GM12878 (cell line): ENCODE measurements around the gene PDE6A. TPM values are rescaled to one million over a fixed set of nuclear protein-coding genes. Genes with fewer than 3 reads are reported as not detected.

ENCODE experiments used
- CEBPB ChIP-seq, 2 experiments: fragments of 150-350 bp in 1 of 2; IDR thresholded peaks; 2 replicates each; pipeline ENCODE4 v1.6.1; 2012 to 2014; ENCODE audit warnings: low read depth in 2 of 2, low read length in 2 of 2, borderline replicate concordance in 1 of 2, inconsistent platforms in 1 of 2
- EZH2 ChIP-seq: IDR thresholded peaks from 2 replicates; pipeline ENCODE4 v1.6.1; 2012; ENCODE audit warnings: low read depth, mild to moderate bottlenecking, control low read depth, inconsistent platforms, low read length, borderline replicate concordance; ENCODE audit not compliant: control insufficient read depth
- IKZF2 ChIP-seq, 2 experiments: fragments of 450-650 bp; IDR thresholded peaks; 2 replicates each; pipeline ENCODE4 v1.6.1; 2017; ENCODE audit warnings: mild to moderate bottlenecking in 2 of 2, moderate library complexity in 2 of 2
- MTA3 ChIP-seq: IDR thresholded peaks from 2 replicates; pipeline ENCODE4 v1.6.1; 2012; ENCODE audit warnings: low read length, inconsistent platforms, borderline replicate concordance
- NRF1 ChIP-seq: conservative IDR thresholded peaks from 2 replicates; pipeline ENCODE4 v1.6.1; 2011; ENCODE audit warnings: mild to moderate bottlenecking, low read depth, low read length, improper control_type of control experiment
- POLR2A ChIP-seq: IDR thresholded peaks from 2 replicates; pipeline ENCODE4 v1.6.1; 2011; ENCODE audit warnings: low read depth, mild to moderate bottlenecking, low read length
- TAF1 ChIP-seq: IDR thresholded peaks from 2 replicates; pipeline ENCODE4 v1.6.1; 2011; ENCODE audit warnings: mild to moderate bottlenecking, low read depth, low read length, borderline replicate concordance
- ZBTB40 ChIP-seq: fragments of 450-650 bp; IDR thresholded peaks from 2 replicates; pipeline ENCODE4 v1.6.1; 2016; ENCODE audit warnings: mild to moderate bottlenecking, moderate library complexity, borderline replicate concordance
- polyA plus RNA-seq, 11 experiments: library from polyadenylated mRNA; depleted of rRNA in 4 of 11; unstranded in 6 of 11; stranded (reverse) in 5 of 11; fragments of >200 nt; fragmentation: Nextera tagmentation in 4 of 11; fragmentation: Illumina TruSeq in 1 of 11; extraction: Ambion mirVana in 4 of 11; extraction: Trizol in 1 of 11; gene quantifications; 1 replicate in 1 of 11; 2 replicates in 10 of 11; pipeline versions ENCODE4 v1.2.1 to v1.2.3, GENCODE V29; 2011 to 2016; ENCODE audit warnings: inconsistent platforms in 2 of 11, missing spikeins in 2 of 11, low read depth in 1 of 11
- total RNA-seq, 4 experiments: library from RNA; depleted of rRNA in 3 of 4; stranded (reverse); fragments of >200 nt in 3 of 4; fragmentation: Illumina TruSeq in 1 of 4; extraction: Trizol in 1 of 4; gene quantifications; 2 replicates each; pipeline versions ENCODE4 v1.2.1 to v1.2.3, GENCODE V29; 2013 to 2021
- TF ChIP-seq, protein P1 (sequence below): fragments of 450-650 bp; IDR thresholded peaks from 2 replicates; pipeline ENCODE4 v1.6.1; 2018; ENCODE audit warnings: mild to moderate bottlenecking, low read depth, moderate library complexity; ENCODE audit not compliant: partially characterized antibody
- TF ChIP-seq, protein P2 (sequence below): fragments of 450-650 bp; IDR thresholded peaks from 2 replicates; pipeline ENCODE4 v1.6.1; 2017; ENCODE audit warnings: mild to moderate bottlenecking

PDE6A gene
- total and polyA plus RNA-seq, 10 of the 15 experiments (the other 5 are each of a cell fraction or from before 2014, with no cell fraction given) = 0.05 to 0.26 TPM; not detected in 8

DNA sequence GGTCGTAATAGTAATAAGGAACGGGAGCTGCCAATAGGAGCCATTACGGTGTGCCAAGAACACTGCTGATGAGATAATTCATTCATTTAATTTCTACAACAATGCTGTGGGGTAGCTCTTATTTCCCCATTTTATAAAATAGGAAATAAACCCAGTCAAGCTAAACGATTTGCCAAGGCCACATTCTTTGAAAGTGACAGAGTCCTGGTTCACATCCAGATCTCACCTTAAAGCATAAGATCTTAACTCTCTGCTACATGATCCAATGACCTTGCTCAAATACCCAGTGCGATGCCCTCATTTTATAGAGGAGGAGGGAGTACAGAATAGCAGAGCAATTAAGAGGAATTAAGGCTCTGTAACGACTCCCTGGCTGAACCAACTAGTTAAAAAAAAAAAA, 5.0 kb downstream of the PDE6A start (continued):
- TF ChIP-seq ZBTB40 = no peak
- no peak for TF ChIP-seq IKZF2 (IDR thresholded peaks at IDR 0.05)
- no peak for TF ChIP-seq CEBPB (IDR thresholded peaks at IDR 0.05; ENCODE audit: borderline replicate concordance in 1 of 2, low read depth in 2 of 2, low read length in 2 of 2)
- no peak for TF ChIP-seq TAF1
- no peak for TF ChIP-seq POLR2A
- no peak for TF ChIP-seq MTA3
- TF ChIP-seq, protein P1, sequence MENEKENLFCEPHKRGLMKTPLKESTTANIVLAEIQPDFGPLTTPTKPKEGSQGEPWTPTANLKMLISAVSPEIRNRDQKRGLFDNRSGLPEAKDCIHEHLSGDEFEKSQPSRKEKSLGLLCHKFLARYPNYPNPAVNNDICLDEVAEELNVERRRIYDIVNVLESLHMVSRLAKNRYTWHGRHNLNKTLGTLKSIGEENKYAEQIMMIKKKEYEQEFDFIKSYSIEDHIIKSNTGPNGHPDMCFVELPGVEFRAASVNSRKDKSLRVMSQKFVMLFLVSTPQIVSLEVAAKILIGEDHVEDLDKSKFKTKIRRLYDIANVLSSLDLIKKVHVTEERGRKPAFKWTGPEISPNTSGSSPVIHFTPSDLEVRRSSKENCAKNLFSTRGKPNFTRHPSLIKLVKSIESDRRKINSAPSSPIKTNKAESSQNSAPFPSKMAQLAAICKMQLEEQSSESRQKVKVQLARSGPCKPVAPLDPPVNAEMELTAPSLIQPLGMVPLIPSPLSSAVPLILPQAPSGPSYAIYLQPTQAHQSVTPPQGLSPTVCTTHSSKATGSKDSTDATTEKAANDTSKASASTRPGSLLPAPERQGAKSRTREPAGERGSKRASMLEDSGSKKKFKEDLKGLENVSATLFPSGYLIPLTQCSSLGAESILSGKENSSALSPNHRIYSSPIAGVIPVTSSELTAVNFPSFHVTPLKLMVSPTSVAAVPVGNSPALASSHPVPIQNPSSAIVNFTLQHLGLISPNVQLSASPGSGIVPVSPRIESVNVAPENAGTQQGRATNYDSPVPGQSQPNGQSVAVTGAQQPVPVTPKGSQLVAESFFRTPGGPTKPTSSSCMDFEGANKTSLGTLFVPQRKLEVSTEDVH = no peak
- TF ChIP-seq, protein P2, sequence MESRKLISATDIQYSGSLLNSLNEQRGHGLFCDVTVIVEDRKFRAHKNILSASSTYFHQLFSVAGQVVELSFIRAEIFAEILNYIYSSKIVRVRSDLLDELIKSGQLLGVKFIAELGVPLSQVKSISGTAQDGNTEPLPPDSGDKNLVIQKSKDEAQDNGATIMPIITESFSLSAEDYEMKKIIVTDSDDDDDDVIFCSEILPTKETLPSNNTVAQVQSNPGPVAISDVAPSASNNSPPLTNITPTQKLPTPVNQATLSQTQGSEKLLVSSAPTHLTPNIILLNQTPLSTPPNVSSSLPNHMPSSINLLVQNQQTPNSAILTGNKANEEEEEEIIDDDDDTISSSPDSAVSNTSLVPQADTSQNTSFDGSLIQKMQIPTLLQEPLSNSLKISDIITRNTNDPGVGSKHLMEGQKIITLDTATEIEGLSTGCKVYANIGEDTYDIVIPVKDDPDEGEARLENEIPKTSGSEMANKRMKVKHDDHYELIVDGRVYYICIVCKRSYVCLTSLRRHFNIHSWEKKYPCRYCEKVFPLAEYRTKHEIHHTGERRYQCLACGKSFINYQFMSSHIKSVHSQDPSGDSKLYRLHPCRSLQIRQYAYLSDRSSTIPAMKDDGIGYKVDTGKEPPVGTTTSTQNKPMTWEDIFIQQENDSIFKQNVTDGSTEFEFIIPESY = no peak
- TF ChIP-seq EZH2 = no peak
- no peak for TF ChIP-seq NRF1
